Central memory CD4-positive, alpha-beta T cell (primary cell): ENCODE data around the gene ANTKMT.
"Not testable (repeated sequence)": the region's sequence is repeated elsewhere in the genome, so short reads cannot be mapped to it uniquely, and the experiment has no call there.

Source experiments
- DNase-seq: peaks from one replicate; pipeline ENCODE4 v3.0.0; 2022

Gene ANTKMT

GRCh38 chr16:728890-729744 is 8.2 kb downstream of the ANTKMT start:
- DNase-seq = no peak

- DNase-seq = no peak
These were observed 9.1 kb downstream of the ANTKMT start for GRCh38 chr16:729768-730665.

- DNase-seq = no peak
These were observed 9.9 kb downstream of the ANTKMT start for GRCh38 chr16:730666-731509.

- no peak for DNase-seq
These were observed 11.4 kb downstream of the ANTKMT start for GRCh38 chr16:732332-732731.

- DNase-seq = no peak
These were observed 12.0 kb downstream of the ANTKMT start for GRCh38 chr16:732936-733335.

GRCh38 chr16:733382-734207 is 12.6 kb downstream of the ANTKMT start:
- DNase-seq = no peak

GRCh38 chr16:734208-734980 is 13.4 kb downstream of the ANTKMT start:
- DNase-seq = no peak

GRCh38 chr16:734981-735881 is 14.3 kb downstream of the ANTKMT start:
- DNase-seq = no peak

- no peak for DNase-seq
These were observed 15.1 kb downstream of the ANTKMT start for GRCh38 chr16:735982-736453.

GRCh38 chr16:736936-737481 is 16.1 kb downstream of the ANTKMT start:
- DNase-seq = no peak

GRCh38 chr16:739560-740458 is 18.9 kb downstream of the ANTKMT start:
- no peak for DNase-seq

GRCh38 chr16:740459-740763 is 19.5 kb downstream of the ANTKMT start:
- no peak for DNase-seq

GRCh38 chr16:740764-741505 is 20.0 kb downstream of the ANTKMT start, which contains the start of gene CIAO3:
Gene CIAO3 (minus strand): TSS chr16:740997. CDS start chr16:740985, 12 bp downstream.
- peak; percentile 89 for DNase-seq

GRCh38 chr16:741986-742629 is 21.2 kb downstream of the ANTKMT start:
- no peak for DNase-seq

GRCh38 chr16:742894-743293 is 21.9 kb downstream of the ANTKMT start:
- DNase-seq = not testable (repeated sequence)

GRCh38 chr16:743794-744500 is 23.0 kb downstream of the ANTKMT start:
- no peak for DNase-seq

- no peak for DNase-seq
These were observed 24.8 kb downstream of the ANTKMT start for GRCh38 chr16:745739-746138.
